GM18868 (cell line): ENCODE results near the gene FOXD2.

Experiments
- ATAC-seq: cut with Tn5 transposase; IDR thresholded peaks from one replicate; pipeline ENCODE4 v1.9.1; 2021; ENCODE audit warnings: mild to moderate bottlenecking, moderate library complexity; ENCODE audit not compliant: unreplicated experiment

The FOXD2 gene

GRCh38 chr1:47459253-47459788 lies 21.5 kb downstream of the FOXD2 start:
- ATAC-seq, result no peak

GRCh38 chr1:47460040-47460439 lies 22.2 kb downstream of the FOXD2 start:
- ATAC-seq, result no peak

GRCh38 chr1:47460456-47460855 lies 22.6 kb downstream of the FOXD2 start:
- ATAC-seq, result no peak

GRCh38 chr1:47465605-47466004 lies 27.8 kb downstream of the FOXD2 start:
- no peak for ATAC-seq

GRCh38 chr1:47468709-47469389 lies 31.0 kb downstream of the FOXD2 start:
- ATAC-seq, result no peak

GRCh38 chr1:47469390-47469759 lies 31.5 kb downstream of the FOXD2 start:
- ATAC-seq, result no peak

- ATAC-seq, result no peak
Observed at GRCh38 chr1:47469910-47470309, 32.1 kb downstream of the FOXD2 start.

GRCh38 chr1:47471163-47471562 lies 33.3 kb downstream of the FOXD2 start:
- no peak for ATAC-seq

- no peak for ATAC-seq
Observed at GRCh38 chr1:47474278-47475193, 36.7 kb downstream of the FOXD2 start.

- no peak for ATAC-seq
Observed at GRCh38 chr1:47477595-47478080, 39.8 kb downstream of the FOXD2 start.

GRCh38 chr1:47478090-47478489 lies 40.2 kb downstream of the FOXD2 start:
- no peak for ATAC-seq

GRCh38 chr1:47479664-47480063 lies 41.8 kb downstream of the FOXD2 start:
- no peak for ATAC-seq

GRCh38 chr1:47481936-47482335 lies 44.1 kb downstream of the FOXD2 start:
- ATAC-seq, result no peak

- no peak for ATAC-seq
Observed at GRCh38 chr1:47482786-47483185, 44.9 kb downstream of the FOXD2 start.

GRCh38 chr1:47483651-47484050 lies 45.8 kb downstream of the FOXD2 start:
- no peak for ATAC-seq

- ATAC-seq, result no peak
Observed at GRCh38 chr1:47485817-47486216, 48.0 kb downstream of the FOXD2 start.

GRCh38 chr1:47487332-47487731 lies 49.5 kb downstream of the FOXD2 start:
- ATAC-seq, result no peak

- no peak for ATAC-seq
Observed at GRCh38 chr1:47487850-47488450, 50.1 kb downstream of the FOXD2 start.
